D721Med (cell line): Measurements from ENCODE around the gene ZNF705A.
"Not testable (repeated sequence)": the region's sequence is repeated elsewhere in the genome, so short reads cannot be mapped to it uniquely, and the experiment has no call there.

Experiments used
- DNase-seq: peaks from one replicate; pipeline ENCODE4 v3.0.0; 2011; ENCODE audit warnings: low spot score; ENCODE audit not compliant: insufficient read length
- FAIRE-seq: peaks from 2 replicates; lab custom pipeline; 2011; peaks lifted over from hg19 to GRCh38; lab: Jason Lieb, UNC
- TF ChIP-seq, protein P1 (sequence below): IDR thresholded peaks from 2 replicates; pipeline ENCODE4 v1.5.1; 2012; ENCODE audit warnings: mild to moderate bottlenecking, control low read depth; ENCODE audit not compliant: insufficient read depth; ENCODE audit errors: missing control alignments

ZNF705A gene

DNA sequence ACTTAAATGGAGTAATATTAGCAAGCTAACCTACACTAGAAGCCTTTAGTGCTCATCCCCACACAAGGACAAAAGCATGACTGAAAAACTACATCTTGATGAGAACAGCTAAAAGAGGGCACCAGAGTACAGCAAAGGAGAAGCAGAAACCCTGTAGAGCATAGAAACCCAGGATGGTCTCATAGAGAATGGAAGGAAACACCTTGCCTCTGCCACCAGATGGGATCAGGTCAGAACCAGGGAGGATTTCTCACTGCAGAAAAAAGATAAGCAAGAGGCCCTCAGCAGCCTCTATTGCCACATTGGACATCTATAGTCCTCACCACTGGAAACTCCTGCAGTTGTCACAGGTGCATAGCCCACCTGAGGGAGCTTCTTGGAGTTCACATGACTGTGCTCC, 13.6 kb upstream of the ZNF705A start:
- FAIRE-seq, result no peak
- TF ChIP-seq, protein P1, sequence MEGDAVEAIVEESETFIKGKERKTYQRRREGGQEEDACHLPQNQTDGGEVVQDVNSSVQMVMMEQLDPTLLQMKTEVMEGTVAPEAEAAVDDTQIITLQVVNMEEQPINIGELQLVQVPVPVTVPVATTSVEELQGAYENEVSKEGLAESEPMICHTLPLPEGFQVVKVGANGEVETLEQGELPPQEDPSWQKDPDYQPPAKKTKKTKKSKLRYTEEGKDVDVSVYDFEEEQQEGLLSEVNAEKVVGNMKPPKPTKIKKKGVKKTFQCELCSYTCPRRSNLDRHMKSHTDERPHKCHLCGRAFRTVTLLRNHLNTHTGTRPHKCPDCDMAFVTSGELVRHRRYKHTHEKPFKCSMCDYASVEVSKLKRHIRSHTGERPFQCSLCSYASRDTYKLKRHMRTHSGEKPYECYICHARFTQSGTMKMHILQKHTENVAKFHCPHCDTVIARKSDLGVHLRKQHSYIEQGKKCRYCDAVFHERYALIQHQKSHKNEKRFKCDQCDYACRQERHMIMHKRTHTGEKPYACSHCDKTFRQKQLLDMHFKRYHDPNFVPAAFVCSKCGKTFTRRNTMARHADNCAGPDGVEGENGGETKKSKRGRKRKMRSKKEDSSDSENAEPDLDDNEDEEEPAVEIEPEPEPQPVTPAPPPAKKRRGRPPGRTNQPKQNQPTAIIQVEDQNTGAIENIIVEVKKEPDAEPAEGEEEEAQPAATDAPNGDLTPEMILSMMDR, result no peak

GRCh38 chr12:8145754-8146441, 10.9 kb upstream of the ZNF705A start:
- DNase-seq, result no peak
- TF ChIP-seq, protein P1, result no peak
- no peak for FAIRE-seq

More for the DNA sequence above, 13.6 kb upstream of the ZNF705A start:
- no peak for DNase-seq

DNA sequence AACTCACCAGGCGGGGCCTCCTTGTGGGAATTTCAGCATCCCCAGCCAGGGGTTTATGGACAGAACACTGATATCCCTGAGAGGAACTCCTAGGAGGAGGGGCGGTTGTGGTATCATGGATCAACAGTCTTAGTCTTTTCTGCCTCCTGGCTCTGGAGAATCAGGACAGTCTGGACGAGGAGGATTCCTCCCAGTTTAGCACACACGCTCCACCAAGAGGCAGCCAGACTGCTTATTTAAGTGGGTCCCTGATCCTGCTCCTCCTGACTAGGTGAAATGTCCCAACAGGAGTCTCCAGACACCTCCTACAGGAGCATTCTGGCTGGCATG, 10.4 kb upstream of the ZNF705A start:
- TF ChIP-seq, protein P1, result no peak
- DNase-seq (no peak), FAIRE-seq (no peak)

DNA sequence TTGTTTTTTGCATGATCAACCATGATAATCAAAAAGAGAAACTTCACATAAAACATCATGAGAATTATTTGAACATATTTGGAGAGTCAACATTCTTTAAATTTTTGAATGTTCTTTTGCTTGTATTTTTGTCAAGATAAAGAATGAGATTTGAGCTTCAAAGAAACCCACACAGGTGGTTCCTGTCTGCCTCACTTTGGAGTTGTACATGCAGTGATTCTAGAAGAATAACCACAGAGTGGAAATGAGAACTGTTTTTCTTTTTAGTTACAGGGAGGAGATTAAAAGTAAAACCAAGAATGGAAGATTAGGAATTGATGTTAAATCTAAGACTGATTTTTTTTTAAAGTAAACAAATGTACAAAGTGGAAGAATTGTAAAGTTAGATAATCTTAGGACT, 2.3 kb upstream of the ZNF705A start:
- TF ChIP-seq, protein P1, result no peak
- DNase-seq (no peak), FAIRE-seq (no peak)

DNA sequence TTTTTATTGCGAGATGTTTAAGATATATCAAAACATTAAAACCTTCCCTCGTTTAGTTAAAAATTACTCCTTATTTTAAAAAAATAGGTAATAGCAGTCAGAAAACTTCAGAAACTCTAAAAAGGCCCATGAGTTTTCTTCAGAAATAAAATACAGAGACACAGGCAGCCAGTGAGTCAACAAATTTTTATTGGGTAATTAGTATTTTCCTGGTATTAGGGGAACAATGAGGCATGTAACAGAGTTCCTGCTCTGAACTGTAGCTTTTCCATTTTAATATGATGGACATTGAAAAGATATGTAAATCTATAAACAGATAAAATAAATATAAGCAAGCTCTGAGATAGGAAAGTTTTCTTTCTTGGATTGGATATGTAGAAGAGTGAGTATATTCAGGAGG, 399 bp upstream of the ZNF705A start:
- FAIRE-seq (no peak), DNase-seq (no peak)
- TF ChIP-seq, protein P1, result no peak

- FAIRE-seq (no peak), DNase-seq (no peak)
- TF ChIP-seq, protein P1, result no peak
Measured at GRCh38 chr12:8157484-8158198, 826 bp downstream of the ZNF705A start.

- not testable (repeated sequence) for FAIRE-seq, DNase-seq
Measured at GRCh38 chr12:8172911-8173310, 16.1 kb downstream of the ZNF705A start.
